Stimulated activated CD4-positive, alpha-beta T cell treated with anti-CD3 and anti-CD28 coated beads, Interleukin-2, amount 100 ng/mL, for 48 hours (primary cell): ENCODE data around the gene SPAG16.
"Not testable (repeated sequence)": the region's sequence is repeated elsewhere in the genome, so short reads cannot be mapped to it uniquely, and the experiment has no call there.

ENCODE experiments used
- DNase-seq, 2 donors: peaks; one replicate each; pipeline ENCODE4 v3.0.0-alpha.2; 2020

Gene SPAG16

DNA sequence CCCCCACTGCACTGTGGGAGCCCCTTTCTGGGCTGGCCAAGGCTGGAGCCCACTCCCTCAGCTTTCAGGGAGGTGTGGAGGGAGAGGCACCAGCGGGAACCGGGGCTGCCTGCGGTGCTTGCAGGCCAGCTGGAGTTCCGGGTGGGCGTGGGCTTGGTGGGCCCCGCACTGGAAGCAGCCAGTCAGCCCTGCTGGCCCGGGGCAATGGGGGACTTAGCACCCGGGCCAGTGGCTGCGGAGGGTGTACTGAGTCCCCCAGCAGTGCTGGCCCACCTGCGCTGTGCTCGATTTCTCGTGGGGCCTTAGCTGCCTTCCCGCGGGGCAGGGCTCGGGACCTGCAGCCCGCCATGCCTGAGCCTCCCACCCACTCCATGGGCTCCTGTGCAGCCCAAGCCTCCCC lies 434.1 kb downstream of the SPAG16 start:
- not testable (repeated sequence) for DNase-seq

DNA sequence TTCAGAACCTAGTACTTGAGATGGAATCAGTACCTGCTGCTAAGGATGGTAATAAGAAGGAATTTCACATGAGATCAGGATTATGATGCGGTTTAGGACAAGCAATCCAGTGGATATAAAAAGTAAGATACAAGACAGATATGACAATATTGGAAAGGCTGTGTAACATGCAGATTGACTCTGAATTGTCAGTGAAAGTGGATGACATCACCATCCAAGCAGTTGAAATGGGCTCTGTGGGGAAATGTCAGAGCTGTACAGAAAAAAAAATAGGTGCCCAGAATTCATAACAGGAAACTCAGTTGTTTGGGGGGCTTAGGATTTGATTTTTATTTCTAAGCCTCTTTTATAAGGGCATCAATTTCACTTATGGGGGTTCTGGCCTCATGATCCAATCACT lies 438.3 kb downstream of the SPAG16 start:
- no peak for DNase-seq

DNA sequence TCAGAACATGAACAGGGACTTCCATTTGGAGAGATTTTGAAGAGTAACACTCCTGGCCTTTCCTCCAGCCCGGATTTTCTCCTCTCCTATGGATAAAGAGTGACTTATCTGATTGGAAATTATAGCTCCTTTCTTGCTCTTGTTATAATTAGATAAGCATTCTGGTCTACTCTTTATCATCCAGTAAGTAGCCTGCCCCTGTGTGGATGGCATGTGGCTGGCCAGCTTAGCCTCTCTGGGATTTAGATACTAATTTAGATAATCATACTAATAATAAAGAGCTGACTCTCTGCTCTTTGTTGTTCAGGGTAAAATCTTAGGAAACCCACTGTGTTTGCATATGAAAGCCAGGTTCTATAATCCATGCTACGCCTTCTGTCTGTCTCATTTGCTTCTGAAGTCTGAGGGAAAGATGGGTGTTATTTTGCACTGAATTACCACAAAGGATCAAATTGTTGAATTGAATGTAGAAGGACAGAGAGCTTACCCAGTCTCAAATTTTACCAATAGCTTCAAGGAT lies 438.8 kb downstream of the SPAG16 start:
- DNase-seq = no peak

DNA sequence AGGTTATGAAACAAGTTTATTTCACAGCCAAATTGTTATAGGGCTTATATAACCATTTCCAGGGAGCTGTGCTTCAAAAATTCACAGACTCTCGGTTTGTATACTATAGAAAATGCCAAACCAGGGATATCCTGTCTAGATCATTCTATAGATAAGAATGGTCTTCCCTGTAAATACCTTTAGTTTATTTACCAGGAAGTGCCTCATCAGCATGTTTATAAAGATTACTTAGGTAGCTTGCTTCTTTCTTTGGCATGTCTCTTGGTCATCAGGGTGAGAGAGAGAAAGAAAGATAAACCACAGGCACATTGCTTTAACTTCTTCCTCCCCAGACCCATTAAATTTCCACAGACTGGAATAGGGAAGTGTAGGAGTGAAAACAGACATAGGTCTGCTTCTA lies 439.4 kb downstream of the SPAG16 start:
- no peak for DNase-seq

DNA sequence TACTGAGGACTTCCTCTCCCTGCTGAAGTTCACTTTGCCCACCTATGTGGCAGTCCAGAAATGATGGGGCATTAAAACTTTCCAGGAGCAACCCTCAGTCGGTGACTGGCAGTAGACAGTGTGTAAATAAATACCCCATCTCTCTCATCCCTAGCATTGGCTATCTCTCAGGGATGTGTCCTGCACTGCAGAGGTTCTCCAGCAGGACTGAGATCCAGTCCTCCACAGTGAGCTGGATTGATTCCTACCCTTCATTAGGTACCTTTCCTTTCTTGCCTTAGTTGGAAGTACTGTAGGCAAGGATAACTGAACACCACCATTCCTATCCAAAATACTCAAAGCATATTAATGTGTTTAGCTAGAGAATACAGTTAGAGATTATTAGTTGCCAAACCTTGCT lies 441.8 kb downstream of the SPAG16 start:
- DNase-seq = no peak

DNA sequence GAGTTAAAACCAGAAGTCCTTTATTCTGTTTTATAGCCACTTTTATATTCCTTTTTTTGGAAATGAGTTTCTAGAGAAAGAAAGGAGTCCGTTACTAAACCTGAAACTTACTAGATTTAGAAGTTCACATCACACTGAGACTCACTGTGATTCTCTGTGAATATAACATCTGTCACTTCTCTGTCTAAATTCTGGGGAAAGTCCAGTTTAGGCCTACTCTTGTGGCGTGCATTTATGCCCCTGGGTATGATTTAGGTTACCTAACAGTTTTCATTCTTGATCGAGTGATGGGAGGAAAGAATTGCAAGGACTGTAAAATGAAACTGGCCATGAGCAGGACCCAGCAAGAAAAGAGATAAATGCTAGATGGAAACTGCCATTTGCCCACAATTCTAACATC lies 449.6 kb downstream of the SPAG16 start:
- no peak for DNase-seq

DNA sequence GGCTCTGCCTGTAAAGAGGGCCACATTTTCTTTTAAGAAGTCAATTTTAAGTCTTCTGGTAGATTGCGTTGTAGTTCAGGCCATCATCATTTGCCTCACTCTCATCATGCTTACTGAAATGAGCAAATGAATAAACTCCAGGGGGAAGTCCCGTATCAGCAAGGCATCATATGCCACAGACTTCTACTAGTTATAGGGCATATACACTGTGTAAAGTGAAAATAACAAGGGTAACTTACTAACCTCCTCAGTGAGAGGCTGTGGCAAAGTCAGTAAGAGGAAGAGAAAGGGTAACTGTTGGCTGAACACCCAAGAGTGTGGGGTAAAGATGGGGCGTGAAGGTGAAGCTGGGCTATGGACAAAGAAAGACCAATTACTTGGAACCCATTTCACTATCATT lies 456.2 kb downstream of the SPAG16 start:
- no peak for DNase-seq

DNA sequence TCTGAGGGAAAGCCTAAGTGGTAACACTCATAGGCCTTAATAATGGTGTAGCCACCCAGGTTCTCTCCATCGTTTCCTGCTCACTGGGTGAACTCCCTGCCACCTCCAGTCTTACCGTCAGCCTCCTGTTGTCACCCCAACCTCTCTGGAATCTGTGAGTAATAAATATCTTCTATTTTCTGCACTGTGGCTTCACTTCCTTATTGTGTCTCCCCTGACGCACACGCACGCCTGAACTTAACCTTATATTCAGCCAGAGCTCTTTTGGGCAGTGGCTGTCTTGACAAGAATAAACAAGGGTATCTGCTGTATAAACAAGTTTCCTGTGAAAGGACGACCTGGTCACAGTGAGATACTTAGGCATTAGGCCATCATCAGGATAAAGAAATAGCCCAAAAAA lies 467.2 kb downstream of the SPAG16 start:
- DNase-seq = no peak

DNA sequence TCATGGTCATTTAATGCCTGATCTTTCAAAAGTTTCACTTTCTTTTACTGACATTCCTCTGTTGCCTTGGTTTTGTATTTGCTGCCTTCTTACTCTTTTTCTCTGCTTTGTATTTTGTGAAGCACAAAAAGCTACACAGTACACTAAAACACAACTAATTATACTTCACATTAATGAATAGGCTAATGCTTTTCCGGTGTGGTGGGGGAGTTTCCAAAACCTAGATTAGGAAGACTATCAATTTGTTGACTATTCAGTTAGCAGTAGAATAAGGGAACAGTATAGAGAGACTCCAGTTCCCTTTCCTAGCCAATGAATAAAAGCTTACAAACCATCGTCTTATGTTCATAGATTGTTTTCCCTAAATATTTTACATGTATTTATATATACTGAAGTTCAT lies 468.3 kb downstream of the SPAG16 start:
- DNase-seq = no peak

DNA sequence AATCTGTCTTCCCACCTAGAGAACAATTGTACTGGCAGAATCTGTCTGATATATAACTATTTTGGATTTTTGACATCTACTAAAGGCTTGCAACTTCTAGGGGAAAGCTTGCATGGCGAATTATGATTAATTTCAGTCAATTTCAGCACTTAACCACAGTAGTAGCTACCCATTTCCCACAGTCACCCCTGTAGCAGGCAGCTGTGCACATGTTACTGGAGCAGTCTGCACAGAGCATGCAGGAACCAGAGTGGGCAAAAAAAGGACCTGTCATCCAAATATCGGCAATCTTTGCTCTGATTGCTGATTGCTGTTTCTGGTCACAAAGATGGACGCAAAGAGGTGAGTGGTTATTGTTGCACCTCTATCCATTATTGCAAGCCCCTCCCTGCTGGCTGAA lies 473.3 kb downstream of the SPAG16 start:
- DNase-seq = no peak

DNA sequence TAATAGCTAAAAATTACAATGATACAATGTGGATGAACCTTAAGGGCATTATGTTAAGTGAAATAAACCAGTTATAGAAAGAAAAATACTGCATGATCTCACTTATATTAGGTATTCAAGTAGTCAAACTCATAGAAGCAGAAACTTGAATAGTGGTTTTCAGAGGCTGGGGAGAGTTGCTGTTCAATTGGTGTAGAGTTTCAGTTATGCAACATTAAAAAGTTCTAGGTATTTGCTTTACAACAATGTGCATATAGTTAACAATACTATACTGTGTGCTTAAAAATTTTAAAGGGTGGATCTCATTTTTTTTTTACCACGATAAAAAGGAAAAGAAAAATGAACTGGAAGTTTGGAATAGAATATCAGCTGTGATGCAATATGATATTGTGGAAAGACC lies 479.1 kb downstream of the SPAG16 start:
- DNase-seq = no peak

DNA sequence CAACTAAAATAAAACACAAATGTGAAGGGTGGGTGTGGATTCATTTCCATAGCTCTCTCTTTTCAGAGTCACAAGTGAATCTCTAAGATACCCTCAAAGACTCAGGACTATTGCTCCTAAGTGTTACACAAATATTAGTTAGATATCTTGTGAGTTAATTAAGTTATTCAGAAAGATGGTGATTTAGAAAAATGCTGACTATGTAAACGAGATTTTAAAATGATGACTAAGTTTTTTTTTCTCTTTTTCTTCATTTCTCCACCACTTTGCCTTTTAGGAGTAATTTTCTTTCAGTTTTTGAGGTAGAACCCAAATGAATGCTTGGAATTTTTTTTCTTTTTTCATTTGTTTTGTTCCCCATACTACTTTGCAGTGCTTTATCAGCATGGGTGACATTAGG lies 479.7 kb downstream of the SPAG16 start:
- no peak for DNase-seq

DNA sequence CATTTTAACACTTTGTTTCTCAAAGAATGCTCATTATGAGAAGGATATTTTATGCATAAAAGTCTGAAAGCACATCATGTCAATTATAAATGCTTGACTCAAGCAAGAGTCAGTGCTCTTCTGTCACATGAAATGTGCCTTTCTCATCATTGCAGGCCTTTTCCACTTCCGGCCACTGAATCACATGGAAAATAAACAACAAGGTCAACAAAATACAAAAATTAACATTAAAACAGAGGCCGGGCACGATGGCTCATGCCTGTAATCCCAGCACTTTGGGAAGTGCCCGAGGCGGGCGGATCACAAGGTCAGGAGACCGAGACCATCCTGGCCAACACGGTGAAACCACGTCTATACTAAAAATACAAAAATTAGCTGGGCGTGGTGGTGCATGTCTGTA lies 480.6 kb downstream of the SPAG16 start:
- DNase-seq = no peak

DNA sequence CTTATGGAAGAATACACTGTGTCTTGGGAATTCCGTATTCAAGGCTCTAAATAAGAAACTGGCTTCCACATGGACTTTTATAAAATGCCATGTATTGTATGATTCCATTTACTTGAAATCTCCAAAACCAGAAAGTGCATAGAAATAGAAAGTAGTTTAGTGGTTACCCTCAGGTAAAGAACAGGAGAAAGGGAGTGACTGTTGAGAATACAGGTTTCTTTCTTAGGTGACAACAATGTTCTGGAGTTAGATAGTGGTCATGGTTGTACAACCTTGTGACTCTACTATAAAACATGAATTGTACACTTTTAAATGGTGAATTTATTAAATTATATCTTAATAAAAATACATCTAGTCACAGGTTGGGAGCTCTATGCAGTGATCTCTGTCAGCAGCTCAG lies 481.8 kb downstream of the SPAG16 start:
- no peak for DNase-seq

DNA sequence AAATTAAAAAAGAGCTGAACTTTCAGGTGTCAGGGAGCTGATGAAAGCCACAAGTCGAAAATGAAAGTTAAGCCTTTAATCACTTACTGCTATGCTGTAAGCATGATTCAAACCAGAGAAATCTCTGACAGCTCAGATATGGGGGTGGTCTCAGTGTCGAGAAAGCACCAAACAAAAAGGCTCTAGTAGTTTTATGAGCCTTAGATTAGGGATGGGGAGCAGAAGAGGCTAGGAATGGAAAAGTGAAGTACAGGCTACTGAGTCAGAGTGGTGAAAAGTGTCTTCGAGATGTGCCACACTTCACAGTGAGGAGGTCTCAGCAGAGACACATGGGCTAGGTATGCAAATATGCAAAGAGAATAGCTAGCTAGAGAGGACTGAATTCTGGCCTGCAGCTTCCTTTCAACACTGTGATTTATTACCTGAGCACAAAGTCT lies 482.2 kb downstream of the SPAG16 start:
- DNase-seq = no peak

DNA sequence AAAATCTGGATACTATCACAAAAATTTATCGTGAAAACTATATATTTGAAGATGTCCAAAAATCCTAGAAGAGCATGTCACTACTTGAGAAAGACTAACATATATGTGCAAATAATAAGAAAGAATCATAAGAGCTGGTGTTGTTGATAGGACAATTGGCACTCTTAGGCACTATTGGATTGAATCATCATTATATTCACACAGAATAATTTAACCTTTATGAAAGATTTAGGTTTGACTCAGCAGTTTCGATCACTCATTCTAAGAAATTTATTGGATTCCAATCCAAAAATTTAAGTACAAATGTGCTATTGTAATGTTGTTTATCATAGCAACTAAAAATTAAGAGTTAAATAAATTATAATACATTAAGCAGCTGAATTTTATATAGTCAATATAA lies 503.6 kb downstream of the SPAG16 start:
- no peak for DNase-seq

DNA sequence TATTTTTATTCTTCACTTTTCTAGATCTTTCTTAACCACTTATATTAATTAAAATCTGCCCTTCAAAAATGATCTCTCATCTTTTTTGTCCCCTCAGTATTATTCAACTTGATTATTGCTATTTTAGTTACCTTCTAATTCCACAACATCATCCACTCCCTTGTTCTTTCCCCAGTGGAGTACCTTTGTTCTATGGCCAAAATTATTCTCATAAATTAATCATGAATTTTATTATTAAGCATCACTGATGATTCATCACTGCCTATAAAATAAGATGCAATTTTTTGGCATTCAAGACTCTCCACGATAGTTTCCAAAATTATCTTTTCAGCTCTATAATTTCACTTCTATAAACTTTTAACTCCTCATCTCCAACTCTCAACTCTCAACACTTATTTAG lies 505.7 kb downstream of the SPAG16 start:
- no peak for DNase-seq

DNA sequence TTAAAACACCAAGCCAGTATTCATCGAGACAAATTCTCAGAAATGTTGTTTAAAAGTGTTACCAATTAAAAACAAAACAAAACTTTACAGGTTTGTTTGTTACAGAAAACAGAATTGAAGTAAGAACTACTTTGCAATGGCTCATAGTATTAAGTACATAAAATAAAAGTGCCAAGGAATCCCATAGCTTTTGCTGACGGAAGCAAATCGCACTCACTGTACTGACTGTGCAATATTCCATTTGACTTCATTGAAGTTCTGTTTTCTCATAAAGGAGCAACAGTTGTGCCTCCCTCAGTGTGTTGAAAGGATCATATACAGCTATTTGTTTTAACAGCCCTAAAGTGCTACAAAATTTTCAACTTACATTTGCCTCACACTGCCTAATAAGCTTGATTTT lies 507.8 kb downstream of the SPAG16 start:
- no peak for DNase-seq

DNA sequence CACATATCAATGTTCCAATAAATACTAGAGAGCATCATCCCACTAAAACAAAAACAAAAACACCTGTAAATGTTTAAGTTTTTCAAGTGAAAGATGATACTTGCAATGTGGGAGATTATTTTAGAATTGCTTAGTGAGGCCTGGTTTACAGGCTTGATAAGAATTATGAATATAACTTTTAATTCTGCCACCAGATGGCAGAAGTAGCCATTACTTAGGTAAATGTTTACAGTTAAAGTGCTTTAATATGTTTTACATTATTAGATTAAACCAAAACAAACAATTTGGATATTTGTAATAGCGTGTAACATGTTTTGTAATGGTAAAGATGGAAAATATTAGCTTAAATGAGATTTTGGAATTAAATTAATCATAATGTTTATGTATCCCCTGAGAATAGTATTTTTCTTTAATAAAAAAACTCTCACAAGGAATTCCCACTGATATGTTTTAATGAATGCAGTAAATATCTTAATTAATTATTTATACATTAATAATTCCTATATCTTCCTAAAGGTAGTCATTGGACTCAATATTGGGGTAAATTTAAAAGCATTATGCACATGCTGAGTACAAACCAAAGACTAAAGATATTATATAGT lies 522.0 kb downstream of the SPAG16 start:
- no peak for DNase-seq

DNA sequence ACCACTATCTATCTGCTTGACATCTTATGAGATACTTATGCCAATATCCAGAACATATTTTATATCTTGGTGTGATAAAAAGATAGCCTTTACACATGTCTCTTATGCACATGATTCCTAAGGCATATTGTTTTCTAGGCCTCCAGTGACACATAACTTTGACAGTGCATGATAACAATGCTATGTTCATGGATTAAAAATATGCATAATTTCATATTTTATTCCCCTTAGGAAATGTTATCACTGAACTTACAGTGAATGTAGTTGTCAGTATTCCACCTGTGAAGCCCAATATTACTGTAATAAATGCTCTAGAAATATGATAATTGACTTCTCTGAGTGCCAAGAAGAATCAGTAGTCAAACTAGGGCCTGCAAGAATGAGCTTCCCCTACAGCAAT lies 532.3 kb downstream of the SPAG16 start:
- no peak for DNase-seq

DNA sequence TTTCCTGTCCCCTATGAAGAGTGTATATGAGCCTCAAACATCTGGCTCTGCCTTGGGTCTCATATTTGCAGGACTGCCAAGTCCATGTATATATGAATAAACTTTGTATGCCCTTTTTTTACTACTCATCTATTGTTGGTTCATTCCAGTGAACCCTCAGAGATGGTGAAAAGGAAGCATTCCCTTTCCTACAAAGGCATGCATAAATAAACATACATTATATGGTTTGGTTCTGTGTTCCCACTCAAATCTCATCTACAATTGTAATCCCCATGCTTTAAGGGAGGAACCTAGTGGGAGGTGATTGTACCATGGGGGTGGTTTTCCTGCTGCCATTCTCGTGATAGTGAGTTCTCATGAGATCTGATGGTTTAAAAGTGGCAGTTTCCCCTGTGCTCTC lies 534.2 kb downstream of the SPAG16 start:
- no peak for DNase-seq

DNA sequence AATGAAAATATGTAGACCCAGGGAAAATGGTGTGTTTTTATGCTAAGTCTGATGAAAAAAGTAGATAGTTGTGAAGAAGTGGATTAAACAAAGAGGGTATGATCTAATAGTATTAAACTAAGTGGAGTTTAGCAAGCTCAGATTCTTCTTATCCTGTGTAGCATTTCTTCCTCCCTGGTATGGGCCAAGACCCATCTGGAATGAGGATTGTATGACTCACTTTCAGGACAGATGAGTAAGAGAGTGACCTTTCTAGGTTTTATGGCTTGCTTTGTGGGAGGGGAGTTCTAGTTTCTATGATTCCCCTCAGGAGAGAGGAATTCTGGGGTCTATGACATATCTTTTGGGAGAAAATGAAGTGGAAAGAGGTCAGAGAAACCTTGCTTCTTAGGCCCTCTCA lies 550.1 kb downstream of the SPAG16 start:
- DNase-seq = no peak

DNA sequence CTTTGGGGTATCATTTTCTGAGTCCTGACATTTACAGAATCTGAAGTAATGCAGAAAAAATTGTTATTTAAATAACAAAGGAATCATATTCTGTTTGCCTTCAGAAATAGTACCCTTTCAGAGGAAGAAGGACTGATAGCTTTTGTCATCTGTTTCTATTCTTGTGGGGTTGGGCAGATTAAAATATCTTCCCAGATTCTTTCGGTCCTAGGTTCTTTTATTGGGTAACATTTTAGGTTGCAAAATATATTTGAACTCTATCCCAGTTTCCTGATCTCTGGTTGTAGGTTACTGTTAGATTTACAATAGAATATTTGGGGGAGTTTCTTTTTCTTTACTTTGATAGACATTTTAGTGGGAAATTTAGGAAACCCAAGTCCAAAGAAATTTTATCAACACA lies 550.5 kb downstream of the SPAG16 start:
- no peak for DNase-seq

DNA sequence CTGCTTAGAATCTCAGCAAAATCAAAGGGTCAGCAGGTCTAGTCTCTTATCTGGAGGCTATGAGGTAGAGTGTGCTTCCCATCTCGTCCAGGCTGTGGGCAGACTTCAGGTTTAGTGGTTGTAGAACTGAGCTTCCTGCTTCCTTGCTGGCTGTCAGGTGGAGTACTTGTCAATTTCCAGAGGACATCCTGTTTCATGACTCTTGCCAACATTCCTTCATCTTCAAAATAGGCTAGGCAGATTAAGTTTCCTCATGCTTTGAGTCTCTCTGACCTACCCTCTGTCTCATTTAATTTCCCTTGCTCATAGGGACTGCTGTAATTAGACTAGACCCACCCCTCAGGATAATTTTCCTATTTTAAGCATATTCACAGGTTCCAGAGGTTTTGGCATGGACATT lies 562.6 kb downstream of the SPAG16 start:
- no peak for DNase-seq

DNA sequence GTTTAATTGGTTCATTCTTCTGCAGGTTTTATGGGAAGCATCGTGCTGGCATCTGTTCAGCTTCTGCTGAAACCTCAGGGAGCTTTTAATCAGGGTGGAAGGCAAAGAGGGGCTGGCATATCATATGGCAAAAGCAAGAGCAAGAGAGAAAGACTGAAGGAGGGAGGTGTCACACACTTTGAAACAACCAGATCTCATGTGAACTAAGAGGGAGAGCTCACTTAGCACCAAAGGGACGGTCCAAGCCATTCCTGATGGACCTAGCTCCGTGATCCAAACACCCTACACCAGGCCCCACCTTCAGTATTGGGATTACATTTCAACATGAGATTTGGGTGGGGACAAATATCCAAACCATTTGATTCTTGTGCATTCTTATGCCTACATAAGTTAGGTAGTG lies 563.1 kb downstream of the SPAG16 start:
- no peak for DNase-seq

DNA sequence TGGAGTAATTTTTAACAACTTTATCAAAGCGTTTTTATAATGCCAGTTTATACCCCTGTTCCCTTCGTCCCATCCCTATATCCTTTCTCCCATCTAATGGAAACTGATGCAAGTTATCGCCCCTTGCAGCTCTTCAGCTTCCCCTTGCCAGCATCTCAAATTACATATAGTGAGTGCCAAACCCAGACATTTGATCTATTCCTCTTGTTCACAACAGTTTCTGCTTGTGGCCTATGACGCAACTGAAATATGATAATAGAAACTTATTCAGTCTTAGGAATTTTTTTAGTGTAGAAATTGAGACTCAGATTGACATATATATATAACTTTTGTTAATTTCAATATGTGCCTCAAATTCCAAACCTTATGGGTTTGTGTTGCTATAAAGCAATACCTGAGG lies 564.4 kb downstream of the SPAG16 start:
- no peak for DNase-seq
